Neural progenitor cell (in vitro differentiated cells): ENCODE results near the gene LRIT1. TPM values are rescaled to one million over a fixed set of nuclear protein-coding genes. Genes with fewer than 3 reads are reported as not detected.

ENCODE experiments used
- DNase-seq: peaks from one replicate; pipeline ENCODE4 v3.0.0-alpha.2; 2016; ENCODE audit warnings: low spot score
- H2AFZ ChIP-seq: fragments of 200-600 bp; sonication (generic); replicated peaks from 2 replicates; pipeline ENCODE4 v1.6.1; 2016; ENCODE audit warnings: antibody characterized with exemption
- H3F3A ChIP-seq: fragments of 200-600 bp; sonication (generic); 2 replicates; pipeline ENCODE4 v1.6.1; 2016; ENCODE audit warnings: antibody characterized with exemption, low read depth
- H3K27ac ChIP-seq: fragments of 200-600 bp; sonication (generic); 2 replicates; pipeline ENCODE4 v1.5.1; 2016; ENCODE audit warnings: mild to moderate bottlenecking
- H3K27me3 ChIP-seq: fragments of 200-600 bp; sonication (generic); 2 replicates; pipeline ENCODE4 v1.6.1; 2016; ENCODE audit warnings: mild to moderate bottlenecking, moderate library complexity
- H3K36me3 ChIP-seq: fragments of 200-600 bp; sonication (generic); 2 replicates; pipeline ENCODE4 v1.5.1; 2016
- H3K4me1 ChIP-seq: fragments of 200-600 bp; sonication (generic); 2 replicates; pipeline ENCODE4 v1.6.1; 2016; ENCODE audit warnings: mixed run types
- H3K4me2 ChIP-seq: fragments of 200-600 bp; sonication (generic); 2 replicates; pipeline ENCODE4 v1.6.1; 2016
- H3K4me3 ChIP-seq: fragments of 200-600 bp; sonication (generic); 2 replicates; pipeline ENCODE4 v1.5.1; 2016
- H3K79me2 ChIP-seq: fragments of 200-600 bp; sonication (generic); 2 replicates; pipeline ENCODE4 v1.6.1; 2016; ENCODE audit warnings: low read depth
- H3K9ac ChIP-seq: fragments of 200-600 bp; sonication (generic); 2 replicates; pipeline ENCODE4 v1.6.1; 2016
- H3K9me3 ChIP-seq: fragments of 200-600 bp; sonication (generic); 2 replicates; pipeline ENCODE4 v1.5.1; 2016; ENCODE audit warnings: low read depth
- H4K20me1 ChIP-seq: fragments of 200-600 bp; sonication (generic); 2 replicates; pipeline ENCODE4 v1.6.1; 2016; ENCODE audit warnings: low read depth
- H3K27ac Mint-ChIP-seq: 3 replicates; pipeline ENCODE4 v1.8.0; 2021; ENCODE audit warnings: mixed read lengths
- H3K27me3 Mint-ChIP-seq: 2 replicates; pipeline ENCODE4 v1.8.0; 2022; ENCODE audit warnings: low read depth, mild to moderate bottlenecking, inconsistent platforms, moderate library complexity, mixed read lengths; ENCODE audit not compliant: insufficient read depth
- H3K36me3 Mint-ChIP-seq: 3 replicates; pipeline ENCODE4 v1.8.0; 2021; ENCODE audit warnings: mixed read lengths
- H3K4me1 Mint-ChIP-seq: 3 replicates; pipeline ENCODE4 v1.8.0; 2021; ENCODE audit warnings: mixed read lengths
- H3K4me3 Mint-ChIP-seq: 3 replicates; pipeline ENCODE4 v1.8.0; 2021; ENCODE audit warnings: mild to moderate bottlenecking, moderate library complexity, mixed read lengths
- H3K9me3 Mint-ChIP-seq: 3 replicates; pipeline ENCODE4 v1.8.0; 2020; ENCODE audit warnings: mixed read lengths
- EZH2 ChIP-seq: fragments of 200-600 bp; sonication (generic); IDR thresholded peaks from 2 replicates; pipeline ENCODE4 v1.6.1; 2017; ENCODE audit warnings: antibody characterized with exemption, mild to moderate bottlenecking, moderate library complexity
- EZH2phosphoT487 ChIP-seq: fragments of 200-600 bp; sonication (generic); IDR thresholded peaks from 2 replicates; pipeline ENCODE4 v1.6.1; 2017; ENCODE audit warnings: antibody characterized with exemption
- total RNA-seq: library from RNA; depleted of rRNA; stranded (reverse); fragments of >200 nt; gene quantifications from 2 replicates; pipeline ENCODE4 v1.2.3, GENCODE V29; 2015; ENCODE audit warnings: low replicate concordance
- TF ChIP-seq, protein P1 (sequence below): fragments of 200-600 bp; sonication (generic); IDR thresholded peaks from 2 replicates; pipeline ENCODE4 v1.5.1; 2017; ENCODE audit warnings: antibody characterized with exemption, mild to moderate bottlenecking

The LRIT1 gene
- total RNA-seq, 1 donor from 2014 or later: not detected

DNA sequence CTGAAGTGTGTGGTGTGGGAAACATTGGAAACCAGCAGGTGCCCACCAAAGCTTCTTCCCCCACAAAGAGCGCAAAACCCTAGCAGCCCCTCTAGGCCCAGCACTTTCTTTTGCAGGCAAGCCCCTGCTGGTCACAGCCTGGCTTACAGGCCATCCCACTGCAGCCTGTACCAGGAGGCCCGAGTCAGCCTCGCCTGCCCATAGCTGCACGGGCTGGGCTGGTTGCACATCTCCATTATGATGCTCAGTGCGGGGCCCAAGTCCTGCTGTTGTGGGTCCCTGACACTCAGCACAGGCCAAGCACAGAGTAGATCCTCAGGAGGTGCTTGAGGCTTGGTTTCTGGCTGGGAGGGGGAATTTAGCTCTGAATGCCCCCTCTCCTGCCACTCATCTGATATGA lies 39.0 kb downstream of the LRIT1 start:
- H3K27me3 ChIP-seq: no peaks in the 10 kb centered on the region
- H2AFZ ChIP-seq: no peak overlapping the region
- peaks cover 18% of the 10 kb centered on the region for H3K27me3 Mint-ChIP-seq
- H3K27ac Mint-ChIP-seq: no peak overlapping the region
- no peaks in the 10 kb centered on the region for H3K36me3 ChIP-seq
- no peak overlapping the region for H3K27ac ChIP-seq
- no peaks in the 10 kb centered on the region for H3K9me3 Mint-ChIP-seq
- H3K9me3 ChIP-seq: no peaks in the 10 kb centered on the region
- H4K20me1 ChIP-seq: no peaks in the 10 kb centered on the region
- H3K9ac ChIP-seq: no peak overlapping the region
- no peaks in the 10 kb centered on the region for H3K4me1 ChIP-seq
- TF ChIP-seq, protein P1, sequence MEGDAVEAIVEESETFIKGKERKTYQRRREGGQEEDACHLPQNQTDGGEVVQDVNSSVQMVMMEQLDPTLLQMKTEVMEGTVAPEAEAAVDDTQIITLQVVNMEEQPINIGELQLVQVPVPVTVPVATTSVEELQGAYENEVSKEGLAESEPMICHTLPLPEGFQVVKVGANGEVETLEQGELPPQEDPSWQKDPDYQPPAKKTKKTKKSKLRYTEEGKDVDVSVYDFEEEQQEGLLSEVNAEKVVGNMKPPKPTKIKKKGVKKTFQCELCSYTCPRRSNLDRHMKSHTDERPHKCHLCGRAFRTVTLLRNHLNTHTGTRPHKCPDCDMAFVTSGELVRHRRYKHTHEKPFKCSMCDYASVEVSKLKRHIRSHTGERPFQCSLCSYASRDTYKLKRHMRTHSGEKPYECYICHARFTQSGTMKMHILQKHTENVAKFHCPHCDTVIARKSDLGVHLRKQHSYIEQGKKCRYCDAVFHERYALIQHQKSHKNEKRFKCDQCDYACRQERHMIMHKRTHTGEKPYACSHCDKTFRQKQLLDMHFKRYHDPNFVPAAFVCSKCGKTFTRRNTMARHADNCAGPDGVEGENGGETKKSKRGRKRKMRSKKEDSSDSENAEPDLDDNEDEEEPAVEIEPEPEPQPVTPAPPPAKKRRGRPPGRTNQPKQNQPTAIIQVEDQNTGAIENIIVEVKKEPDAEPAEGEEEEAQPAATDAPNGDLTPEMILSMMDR: peak; percentile 28
- TF ChIP-seq EZH2phosphoT487: no peak
- H3F3A ChIP-seq: no peaks in the 10 kb centered on the region
- DNase-seq: no peak
- H3K4me2 ChIP-seq: no peak overlapping the region
- no peak overlapping the region for H3K4me3 Mint-ChIP-seq
- H3K4me1 Mint-ChIP-seq: no peaks in the 10 kb centered on the region
- no peaks in the 10 kb centered on the region for H3K36me3 Mint-ChIP-seq
- no peaks in the 10 kb centered on the region for H3K79me2 ChIP-seq
- no peak overlapping the region for H3K4me3 ChIP-seq

DNA sequence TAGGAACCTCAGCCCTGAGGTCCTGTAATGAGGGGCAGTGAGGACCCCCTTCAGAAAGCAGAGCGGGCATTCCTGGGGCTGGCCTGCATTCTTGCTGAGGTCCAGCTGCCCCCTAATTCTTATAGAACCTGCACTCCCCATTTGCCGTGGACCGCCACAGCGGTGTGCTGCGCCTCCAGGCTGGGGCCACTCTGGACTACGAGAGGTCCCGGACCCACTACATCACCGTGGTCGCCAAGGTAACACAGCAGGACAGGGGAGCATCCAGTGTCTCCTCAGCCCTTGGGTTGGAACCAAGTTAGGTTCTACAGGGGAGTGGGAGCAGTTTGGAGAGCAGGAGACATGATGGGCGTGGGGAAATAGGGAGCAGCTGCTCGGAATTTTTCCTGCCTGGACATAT lies 39.7 kb downstream of the LRIT1 start:
- Histone ChIP-seq H3F3A (no peaks in the 10 kb centered on the region), H2AFZ (no peak overlapping the region), H3K9me3 (no peaks in the 10 kb centered on the region), H3K4me1 (no peaks in the 10 kb centered on the region), H3K27ac (no peak overlapping the region), H3K9ac (no peak overlapping the region), H3K27me3 (peaks cover 5% of the 10 kb centered on the region), H3K79me2 (no peaks in the 10 kb centered on the region), H3K4me2 (no peak overlapping the region), H3K36me3 (no peaks in the 10 kb centered on the region), H3K4me3 (no peak overlapping the region), H4K20me1 (no peaks in the 10 kb centered on the region)
- TF ChIP-seq EZH2phosphoT487 (no peak), EZH2 (no peak)
- TF ChIP-seq, protein P1: no peak
- peaks cover 20% of the 10 kb centered on the region for H3K27me3 Mint-ChIP-seq
- no peaks in the 10 kb centered on the region for H3K9me3 Mint-ChIP-seq
- no peak for DNase-seq
- no peaks in the 10 kb centered on the region for H3K36me3 Mint-ChIP-seq
- H3K4me3 Mint-ChIP-seq: no peak overlapping the region
- peaks cover 3% of the 10 kb centered on the region for H3K4me1 Mint-ChIP-seq
- H3K27ac Mint-ChIP-seq: no peak overlapping the region

DNA sequence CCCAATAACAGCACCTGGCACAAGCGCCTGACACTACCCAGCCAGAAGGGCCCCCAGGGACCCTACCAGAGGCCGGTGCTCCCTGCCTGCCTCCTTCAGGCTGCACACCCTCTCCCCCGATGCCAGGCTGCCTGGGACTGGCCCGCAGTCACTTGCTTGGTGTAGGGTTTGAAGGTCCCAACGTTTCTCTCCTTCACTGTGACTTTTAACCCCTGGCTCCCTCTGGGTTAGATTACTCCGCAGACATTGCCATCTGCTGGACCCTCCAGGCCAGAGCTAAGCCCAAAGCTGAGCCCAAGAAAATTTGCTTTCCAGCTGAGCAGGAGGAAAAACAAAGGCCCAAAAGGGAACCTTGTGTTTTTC lies 40.1 kb downstream of the LRIT1 start:
- peak; percentile 43 for DNase-seq

More for the DNA sequence above, 40.1 kb downstream of the LRIT1 start:
- Histone ChIP-seq H4K20me1 (no peaks in the 10 kb centered on the region), H3K36me3 (no peaks in the 10 kb centered on the region), H3K27me3 (peaks cover 10% of the 10 kb centered on the region), H3K9me3 (no peaks in the 10 kb centered on the region), H3K9ac (no peak overlapping the region), H3K4me3 (no peak overlapping the region), H3K4me2 (no peak overlapping the region), H3F3A (no peaks in the 10 kb centered on the region), H3K79me2 (no peaks in the 10 kb centered on the region), H3K4me1 (no peaks in the 10 kb centered on the region), H3K27ac (no peak overlapping the region), H2AFZ (no peak overlapping the region)
- H3K9me3 Mint-ChIP-seq: no peaks in the 10 kb centered on the region
- no peak overlapping the region for H3K27ac Mint-ChIP-seq
- TF ChIP-seq, protein P1: peak; percentile 36
- TF ChIP-seq EZH2 (no peak), EZH2phosphoT487 (no peak)
- no peak overlapping the region for H3K4me3 Mint-ChIP-seq
- peaks cover 8% of the 10 kb centered on the region for H3K4me1 Mint-ChIP-seq
- H3K36me3 Mint-ChIP-seq: no peaks in the 10 kb centered on the region
- H3K27me3 Mint-ChIP-seq: peaks cover 23% of the 10 kb centered on the region
